ENCODE measurements around the gene CELSR2.

DNA sequence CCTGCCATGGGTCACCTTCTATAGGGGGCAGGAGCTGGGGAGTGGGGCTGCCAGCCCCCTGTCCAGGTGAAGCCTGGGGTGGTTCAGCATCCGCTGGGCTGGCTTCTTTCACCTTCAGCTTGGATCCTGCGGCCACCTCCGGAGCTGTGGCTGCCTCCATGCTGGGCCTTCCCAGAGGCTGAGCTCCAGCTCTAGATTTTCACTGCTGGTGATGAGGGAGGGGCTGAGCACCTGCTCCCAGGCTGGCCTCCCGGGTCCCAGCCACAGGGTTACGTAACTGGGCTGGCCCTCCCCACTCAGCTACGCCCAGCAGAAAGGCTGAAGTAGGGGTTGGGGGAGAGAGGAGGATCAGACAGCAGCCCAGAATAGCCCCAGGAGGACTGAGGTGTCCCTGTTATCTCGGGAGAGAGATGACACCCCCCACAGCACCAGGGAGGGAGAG, 57.5 kb downstream of the CELSR2 start, which contains the start of gene MYBPHL:
- no peak for TF ChIP-seq POLR2A (IDR thresholded peaks at IDR 0.05)
- TF ChIP-seq, protein P1, sequence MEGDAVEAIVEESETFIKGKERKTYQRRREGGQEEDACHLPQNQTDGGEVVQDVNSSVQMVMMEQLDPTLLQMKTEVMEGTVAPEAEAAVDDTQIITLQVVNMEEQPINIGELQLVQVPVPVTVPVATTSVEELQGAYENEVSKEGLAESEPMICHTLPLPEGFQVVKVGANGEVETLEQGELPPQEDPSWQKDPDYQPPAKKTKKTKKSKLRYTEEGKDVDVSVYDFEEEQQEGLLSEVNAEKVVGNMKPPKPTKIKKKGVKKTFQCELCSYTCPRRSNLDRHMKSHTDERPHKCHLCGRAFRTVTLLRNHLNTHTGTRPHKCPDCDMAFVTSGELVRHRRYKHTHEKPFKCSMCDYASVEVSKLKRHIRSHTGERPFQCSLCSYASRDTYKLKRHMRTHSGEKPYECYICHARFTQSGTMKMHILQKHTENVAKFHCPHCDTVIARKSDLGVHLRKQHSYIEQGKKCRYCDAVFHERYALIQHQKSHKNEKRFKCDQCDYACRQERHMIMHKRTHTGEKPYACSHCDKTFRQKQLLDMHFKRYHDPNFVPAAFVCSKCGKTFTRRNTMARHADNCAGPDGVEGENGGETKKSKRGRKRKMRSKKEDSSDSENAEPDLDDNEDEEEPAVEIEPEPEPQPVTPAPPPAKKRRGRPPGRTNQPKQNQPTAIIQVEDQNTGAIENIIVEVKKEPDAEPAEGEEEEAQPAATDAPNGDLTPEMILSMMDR (IDR thresholded peaks at IDR 0.05) = no peak

All from right lobe of liver (tissue), 4 donors.